H1 (cell line): ENCODE results near the gene ADA. TPM values are rescaled to one million over a fixed set of nuclear protein-coding genes. Genes with fewer than 3 reads are reported as not detected.

Experiments
- BCL11A ChIP-seq, 2 experiments: IDR thresholded peaks; one replicate each; pipeline ENCODE4 v1.6.1; 2011; ENCODE audit warnings: low read depth in 2 of 2, low read length in 2 of 2, mild to moderate bottlenecking in 2 of 2
- FOSL1 ChIP-seq: IDR thresholded peaks from 2 replicates; pipeline ENCODE4 v1.6.1; 2011; ENCODE audit warnings: mild to moderate bottlenecking, low read depth, low read length, moderate library complexity; ENCODE audit not compliant: insufficient read depth
- KDM1A ChIP-seq: fragments of 200-600, 300-600 bp; sonication (generic); IDR thresholded peaks from 2 replicates; pipeline ENCODE4 v1.7.1; 2016; ENCODE audit warnings: mild to moderate bottlenecking, low read length, borderline replicate concordance
- POLR2AphosphoS5 ChIP-seq: IDR thresholded peaks from 2 replicates; pipeline ENCODE4 v1.6.1; 2011; ENCODE audit warnings: low read depth, low read length
- polyA plus RNA-seq, 7 experiments: library from polyadenylated mRNA; depleted of rRNA in 3 of 7; stranded (reverse) in 5 of 7; unstranded in 2 of 7; fragments of >200 nt in 5 of 7; fragments of 200-250 nt in 2 of 7; gene quantifications; 1 replicate in 5 of 7; 2 replicates in 1 of 7; 4 replicates in 1 of 7; pipeline versions ENCODE4 v1.2.1 to v1.2.3, GENCODE V29; 2011 to 2013; ENCODE audit warnings: missing spikeins in 2 of 7, mixed read lengths in 2 of 7
- total RNA-seq: library from RNA; stranded (reverse); fragmentation: NEBNext Ultra II Directional; extraction: Animal tissue kit (Norgen Biotek cat#: 25700); gene quantifications from 2 replicates; pipeline ENCODE4 v1.2.1, GENCODE V29; 2021

The ADA gene
- total and polyA plus RNA-seq, 2 of the 8 experiments (the other 6 are each of a cell fraction or from before 2014, with no cell fraction given): 19.9 to 32.8 TPM

DNA sequence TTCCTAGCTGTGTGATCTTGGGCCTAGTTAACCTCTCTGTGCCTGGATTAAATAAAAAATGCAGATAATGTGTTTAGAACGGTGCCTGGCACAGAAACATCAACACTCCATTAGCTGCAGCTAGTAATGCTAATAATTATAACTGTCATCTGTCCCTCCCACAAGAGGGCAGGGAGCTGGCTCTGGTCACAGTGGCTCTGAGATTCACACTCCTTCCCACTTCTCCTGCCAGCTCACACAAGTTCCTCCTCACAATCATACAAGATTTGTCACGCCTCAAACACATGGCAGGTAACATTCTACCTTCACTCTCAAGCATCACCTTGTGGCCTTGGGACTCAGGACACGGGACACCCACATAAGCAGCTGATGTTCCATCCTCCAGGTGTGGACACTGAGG is 2.4 kb downstream of the ADA start (continued):
- no peak for TF ChIP-seq BCL11A (IDR thresholded peaks at IDR 0.05; ENCODE audit: low read depth in 2 of 2, low read length in 2 of 2)
- no peak for TF ChIP-seq POLR2AphosphoS5
- TF ChIP-seq FOSL1: no peak
- no peak for TF ChIP-seq KDM1A
